NOMO-1 treated with dmso at 0.1 percent for 144 hours (cell line): ENCODE measurements around the gene CDT1.
"Not testable (repeated sequence)": the region's sequence is repeated elsewhere in the genome, so short reads cannot be mapped to it uniquely, and the experiment has no call there.

Source experiments
- DNase-seq: peaks from one replicate; lab custom pipeline; 2025; ENCODE audit not compliant: unreplicated experiment; lab: John Stamatoyannopoulos, UW

Gene CDT1

GRCh38 chr16:88768071-88768783, 35.4 kb upstream of the CDT1 start:
- no peak for DNase-seq

- no peak for DNase-seq
These were observed 33.8 kb upstream of the CDT1 start for GRCh38 chr16:88769617-88770460.

GRCh38 chr16:88770461-88771293, 32.9 kb upstream of the CDT1 start:
- DNase-seq: no peak

- no peak for DNase-seq
These were observed 32.3 kb upstream of the CDT1 start for GRCh38 chr16:88771294-88771772.

- DNase-seq: not testable (repeated sequence)
These were observed 31.8 kb upstream of the CDT1 start for GRCh38 chr16:88771781-88772180.

GRCh38 chr16:88772871-88773811, 30.4 kb upstream of the CDT1 start:
- no peak for DNase-seq

- no peak for DNase-seq
These were observed 29.7 kb upstream of the CDT1 start for GRCh38 chr16:88773812-88774291.

- no peak for DNase-seq
These were observed 28.8 kb upstream of the CDT1 start for GRCh38 chr16:88774544-88775393.

GRCh38 chr16:88775825-88776224, 27.8 kb upstream of the CDT1 start:
- DNase-seq: no peak

GRCh38 chr16:88777471-88778270, 25.9 kb upstream of the CDT1 start:
- no peak for DNase-seq

GRCh38 chr16:88778271-88778525, 25.4 kb upstream of the CDT1 start:
- no peak for DNase-seq

GRCh38 chr16:88778541-88779065, 25.0 kb upstream of the CDT1 start:
- DNase-seq: no peak

- DNase-seq: no peak
These were observed 24.0 kb upstream of the CDT1 start for GRCh38 chr16:88779406-88780141.

- DNase-seq: no peak
These were observed 23.2 kb upstream of the CDT1 start for GRCh38 chr16:88780142-88781062.

GRCh38 chr16:88781140-88782077, 22.2 kb upstream of the CDT1 start:
- DNase-seq: no peak
